Prostate gland (tissue), 2 donors: ENCODE results near the gene LOXL4.

Source experiments
- CTCF ChIP-seq, 4 experiments: fragments of 200-600 bp in 2 of 4; fragments of 450-650 bp in 2 of 4; sonication (generic) in 2 of 4; IDR thresholded peaks; 1 replicate in 3 of 4; 2 replicates in 1 of 4; pipeline ENCODE4 v1.5.1; 2016 to 2019; ENCODE audit warnings: antibody characterized with exemption in 4 of 4, mild to moderate bottlenecking in 2 of 4, moderate library complexity in 2 of 4
- POLR2A ChIP-seq: fragments of 450-650 bp; IDR thresholded peaks from one replicate; pipeline ENCODE4 v1.6.1; 2016; ENCODE audit warnings: antibody characterized with exemption, mild to moderate bottlenecking
- POLR2AphosphoS5 ChIP-seq: sonication (generic); formaldehyde crosslinking; IDR thresholded peaks from one replicate; pipeline ENCODE4 v1.6.1; 2017; ENCODE audit warnings: antibody characterized with exemption

- TF ChIP-seq CTCF (IDR thresholded peaks at IDR 0.05) (no peak), POLR2A (no peak), POLR2AphosphoS5 (no peak)
These were observed 21.8 kb upstream of the LOXL4 start for GRCh38 chr10:98289802-98290209.
